Fibroblast of lung (primary cell): ENCODE results near the gene PDHX. TPM values are rescaled to one million over a fixed set of nuclear protein-coding genes. Genes with fewer than 3 reads are reported as not detected.

ENCODE experiments used
- DNase-seq, 2 donors: peaks; one replicate each; pipeline versions ENCODE4 v3.0.0 to v3.0.0-alpha.2; 2010; ENCODE audit warnings: low read depth in 2 of 2
- H2AFZ ChIP-seq: 2 replicates; pipeline ENCODE4 v1.5.1; 2012; ENCODE audit warnings: low read length, control low read depth, inconsistent platforms
- H3K27ac ChIP-seq: 2 replicates; pipeline ENCODE4 v1.5.1; 2011; ENCODE audit warnings: low read length, control low read depth; ENCODE audit not compliant: insufficient read depth
- H3K27me3 ChIP-seq: 2 replicates; pipeline ENCODE4 v1.5.1; 2011; ENCODE audit warnings: mild to moderate bottlenecking, low read length; ENCODE audit not compliant: control insufficient read depth, insufficient read depth
- H3K36me3 ChIP-seq: 2 replicates; pipeline ENCODE4 v1.5.1; 2011; ENCODE audit warnings: low read length; ENCODE audit not compliant: control insufficient read depth, insufficient read depth
- H3K4me1 ChIP-seq: 2 replicates; pipeline ENCODE4 v1.5.1; 2011; ENCODE audit warnings: low read length; ENCODE audit not compliant: control insufficient read depth, insufficient read depth; ENCODE audit errors: extremely low read depth
- H3K4me2 ChIP-seq: 2 replicates; pipeline ENCODE4 v1.5.1; 2011; ENCODE audit warnings: low read length, control low read depth; ENCODE audit not compliant: insufficient read depth; ENCODE audit errors: extremely low read depth
- H3K4me3 ChIP-seq, 4 experiments: fragments of 200-600 bp in 1 of 4; sonication (generic) in 1 of 4; replicated peaks in 1 of 4; 2 replicates each; pipeline ENCODE4 v1.5.1; 2011 to 2016; ENCODE audit warnings: low read length in 4 of 4, low read depth in 3 of 4, mild to moderate bottlenecking in 3 of 4, control low read depth in 2 of 4, inconsistent platforms in 1 of 4, mixed read lengths in 1 of 4; ENCODE audit not compliant: insufficient read depth in 1 of 4; ENCODE audit errors: control extremely low read depth in 1 of 4
- H3K79me2 ChIP-seq: 2 replicates; pipeline ENCODE4 v1.5.1; 2012; ENCODE audit warnings: mild to moderate bottlenecking, low read length, inconsistent platforms; ENCODE audit not compliant: control insufficient read depth, insufficient read depth
- H3K9ac ChIP-seq: 2 replicates; pipeline ENCODE4 v1.5.1; 2011; ENCODE audit warnings: mild to moderate bottlenecking, low read length, control low read depth; ENCODE audit not compliant: insufficient read depth
- H3K9me3 ChIP-seq: 2 replicates; pipeline ENCODE4 v1.5.1; 2012; ENCODE audit warnings: low read depth, low read length; ENCODE audit not compliant: control insufficient read depth, insufficient read depth
- H4K20me1 ChIP-seq: 2 replicates; pipeline ENCODE4 v1.5.1; 2011; ENCODE audit warnings: low read length; ENCODE audit not compliant: control insufficient read depth, insufficient read depth; ENCODE audit errors: extremely low read depth
- CTCF ChIP-seq, 2 donors: IDR thresholded peaks in 1 of 2; conservative IDR thresholded peaks in 1 of 2; 1 replicate in 1 of 2; 2 replicates in 1 of 2; pipeline ENCODE4 v1.5.1; 2011 to 2012; ENCODE audit warnings: low read length in 2 of 2, control low read depth in 1 of 2, inconsistent platforms in 1 of 2, low read depth in 1 of 2, mild to moderate bottlenecking in 1 of 2
- EZH2 ChIP-seq: IDR thresholded peaks from 2 replicates; pipeline ENCODE4 v1.5.1; 2012; ENCODE audit warnings: low read length, control low read depth, mild to moderate bottlenecking; ENCODE audit errors: missing control alignments
- polyA plus RNA-seq, 2 donors: library from polyadenylated mRNA; depleted of rRNA in 1 of 2; stranded (reverse) in 1 of 2; unstranded in 1 of 2; fragments of >200 nt; gene quantifications; 2 replicates each; pipeline ENCODE4 v1.2.1, GENCODE V29; 2011 to 2012; ENCODE audit warnings: missing spikeins in 1 of 2
- total RNA-seq: library from RNA; depleted of rRNA; stranded (reverse); fragments of >200 nt; gene quantifications from 2 replicates; pipeline ENCODE4 v1.2.1, GENCODE V29; 2014

The PDHX gene
- total and polyA plus RNA-seq, 2 donors (not counting 1 experiment from before 2014, with no cell fraction given), result 29.6 to 36.5 TPM

- H3K27me3 ChIP-seq, result no peaks in the 10 kb centered on the region
- H3K27ac ChIP-seq, result no peak overlapping the region
- no peak for DNase-seq
- H3K9me3 ChIP-seq, result no peaks in the 10 kb centered on the region
- peaks cover 13% of the 10 kb centered on the region for H3K79me2 ChIP-seq
- H3K4me2 ChIP-seq, result no peak overlapping the region
- TF ChIP-seq EZH2, result no peak
- TF ChIP-seq CTCF (conservative IDR thresholded peaks at IDR 0.05 in 1 of 2, IDR thresholded peaks at IDR 0.05 in 1 of 2; ENCODE audit: low read depth in 1 of 2, low read length in 2 of 2), result no peak
- no peaks in the 10 kb centered on the region for H3K36me3 ChIP-seq
- no peak overlapping the region for H3K4me3 ChIP-seq
- H3K4me1 ChIP-seq, result no peaks in the 10 kb centered on the region
- no peak overlapping the region for H3K9ac ChIP-seq
- H2AFZ ChIP-seq, result no peak overlapping the region
- H4K20me1 ChIP-seq, result no peaks in the 10 kb centered on the region
These were observed 28.3 kb downstream of the PDHX start for GRCh38 chr11:34944692-34945091.

DNA sequence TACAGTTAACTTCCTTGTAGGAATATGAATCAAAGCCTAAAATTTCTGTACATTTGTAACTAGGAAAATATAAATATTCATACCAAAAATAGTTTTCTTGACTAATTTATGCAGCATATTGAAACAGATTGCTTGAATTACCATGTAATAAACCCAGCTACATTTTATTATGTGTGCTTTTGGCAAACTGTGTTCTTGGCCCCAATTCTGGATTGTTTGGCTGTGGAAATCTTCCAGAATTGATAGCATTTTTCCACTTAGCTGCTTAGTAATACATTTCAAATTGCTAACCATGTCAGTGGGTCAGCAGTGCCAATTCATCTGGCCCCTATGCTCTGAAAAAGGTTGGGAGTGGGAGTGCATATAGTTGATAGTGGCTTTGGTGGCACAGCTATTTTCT lies 32.3 kb downstream of the PDHX start:
- H3K36me3 ChIP-seq, result no peaks in the 10 kb centered on the region
- peak; percentile 32 to 62 for DNase-seq
- H3K4me2 ChIP-seq, result no peak overlapping the region
- H3K4me1 ChIP-seq, result no peaks in the 10 kb centered on the region
- TF ChIP-seq EZH2, result no peak
- TF ChIP-seq CTCF (conservative IDR thresholded peaks at IDR 0.05 in 1 of 2, IDR thresholded peaks at IDR 0.05 in 1 of 2; ENCODE audit: low read depth in 1 of 2, low read length in 2 of 2), result no peak
- H3K9me3 ChIP-seq, result no peaks in the 10 kb centered on the region
- H3K79me2 ChIP-seq, result peaks cover 7% of the 10 kb centered on the region
- H3K9ac ChIP-seq, result no peak overlapping the region
- no peaks in the 10 kb centered on the region for H3K27me3 ChIP-seq
- H3K4me3 ChIP-seq, result no peak overlapping the region
- no peaks in the 10 kb centered on the region for H4K20me1 ChIP-seq
- no peak overlapping the region for H3K27ac ChIP-seq
- no peak overlapping the region for H2AFZ ChIP-seq

DNA sequence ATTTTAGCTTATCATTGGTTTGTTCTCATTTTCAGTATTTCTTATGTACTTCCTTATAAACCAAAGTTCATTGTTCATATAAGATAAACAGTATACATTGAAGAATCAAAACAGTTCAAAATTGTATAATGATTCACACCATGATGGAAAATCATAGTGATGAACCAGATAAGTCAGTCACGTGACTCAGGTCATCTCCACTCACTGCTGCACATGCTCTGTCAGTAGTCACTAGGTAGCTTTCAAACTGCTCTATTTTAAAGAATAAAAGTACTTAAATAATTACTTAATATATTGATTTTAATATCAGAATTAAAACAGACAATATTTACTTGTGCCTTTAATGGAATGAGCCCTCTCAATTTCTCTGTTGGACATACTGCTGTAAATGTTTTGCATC lies 37.5 kb downstream of the PDHX start:
- Histone ChIP-seq H3K36me3 (no peaks in the 10 kb centered on the region), H4K20me1 (no peaks in the 10 kb centered on the region), H3K27ac (no peak overlapping the region), H3K4me3 (no peak overlapping the region), H3K9ac (no peak overlapping the region), H3K79me2 (no peaks in the 10 kb centered on the region), H3K4me2 (no peak overlapping the region), H3K27me3 (no peaks in the 10 kb centered on the region), H2AFZ (no peak overlapping the region), H3K4me1 (no peaks in the 10 kb centered on the region), H3K9me3 (no peaks in the 10 kb centered on the region)
- TF ChIP-seq CTCF (conservative IDR thresholded peaks at IDR 0.05 in 1 of 2, IDR thresholded peaks at IDR 0.05 in 1 of 2; ENCODE audit: low read depth in 1 of 2, low read length in 2 of 2) (no peak), EZH2 (no peak)
- no peak for DNase-seq
